ENCODE measurements around the gene TNFRSF1A. TPM values are rescaled to one million over a fixed set of nuclear protein-coding genes. Genes with fewer than 3 reads are reported as not detected.

Gene TNFRSF1A
- total and polyA plus RNA-seq, 9 of the 15 experiments (the other 6 are each of a cell fraction or from before 2014, with no cell fraction given), result 0.76 to 43.5 (median 30.0) TPM

- TF ChIP-seq, protein P1, sequence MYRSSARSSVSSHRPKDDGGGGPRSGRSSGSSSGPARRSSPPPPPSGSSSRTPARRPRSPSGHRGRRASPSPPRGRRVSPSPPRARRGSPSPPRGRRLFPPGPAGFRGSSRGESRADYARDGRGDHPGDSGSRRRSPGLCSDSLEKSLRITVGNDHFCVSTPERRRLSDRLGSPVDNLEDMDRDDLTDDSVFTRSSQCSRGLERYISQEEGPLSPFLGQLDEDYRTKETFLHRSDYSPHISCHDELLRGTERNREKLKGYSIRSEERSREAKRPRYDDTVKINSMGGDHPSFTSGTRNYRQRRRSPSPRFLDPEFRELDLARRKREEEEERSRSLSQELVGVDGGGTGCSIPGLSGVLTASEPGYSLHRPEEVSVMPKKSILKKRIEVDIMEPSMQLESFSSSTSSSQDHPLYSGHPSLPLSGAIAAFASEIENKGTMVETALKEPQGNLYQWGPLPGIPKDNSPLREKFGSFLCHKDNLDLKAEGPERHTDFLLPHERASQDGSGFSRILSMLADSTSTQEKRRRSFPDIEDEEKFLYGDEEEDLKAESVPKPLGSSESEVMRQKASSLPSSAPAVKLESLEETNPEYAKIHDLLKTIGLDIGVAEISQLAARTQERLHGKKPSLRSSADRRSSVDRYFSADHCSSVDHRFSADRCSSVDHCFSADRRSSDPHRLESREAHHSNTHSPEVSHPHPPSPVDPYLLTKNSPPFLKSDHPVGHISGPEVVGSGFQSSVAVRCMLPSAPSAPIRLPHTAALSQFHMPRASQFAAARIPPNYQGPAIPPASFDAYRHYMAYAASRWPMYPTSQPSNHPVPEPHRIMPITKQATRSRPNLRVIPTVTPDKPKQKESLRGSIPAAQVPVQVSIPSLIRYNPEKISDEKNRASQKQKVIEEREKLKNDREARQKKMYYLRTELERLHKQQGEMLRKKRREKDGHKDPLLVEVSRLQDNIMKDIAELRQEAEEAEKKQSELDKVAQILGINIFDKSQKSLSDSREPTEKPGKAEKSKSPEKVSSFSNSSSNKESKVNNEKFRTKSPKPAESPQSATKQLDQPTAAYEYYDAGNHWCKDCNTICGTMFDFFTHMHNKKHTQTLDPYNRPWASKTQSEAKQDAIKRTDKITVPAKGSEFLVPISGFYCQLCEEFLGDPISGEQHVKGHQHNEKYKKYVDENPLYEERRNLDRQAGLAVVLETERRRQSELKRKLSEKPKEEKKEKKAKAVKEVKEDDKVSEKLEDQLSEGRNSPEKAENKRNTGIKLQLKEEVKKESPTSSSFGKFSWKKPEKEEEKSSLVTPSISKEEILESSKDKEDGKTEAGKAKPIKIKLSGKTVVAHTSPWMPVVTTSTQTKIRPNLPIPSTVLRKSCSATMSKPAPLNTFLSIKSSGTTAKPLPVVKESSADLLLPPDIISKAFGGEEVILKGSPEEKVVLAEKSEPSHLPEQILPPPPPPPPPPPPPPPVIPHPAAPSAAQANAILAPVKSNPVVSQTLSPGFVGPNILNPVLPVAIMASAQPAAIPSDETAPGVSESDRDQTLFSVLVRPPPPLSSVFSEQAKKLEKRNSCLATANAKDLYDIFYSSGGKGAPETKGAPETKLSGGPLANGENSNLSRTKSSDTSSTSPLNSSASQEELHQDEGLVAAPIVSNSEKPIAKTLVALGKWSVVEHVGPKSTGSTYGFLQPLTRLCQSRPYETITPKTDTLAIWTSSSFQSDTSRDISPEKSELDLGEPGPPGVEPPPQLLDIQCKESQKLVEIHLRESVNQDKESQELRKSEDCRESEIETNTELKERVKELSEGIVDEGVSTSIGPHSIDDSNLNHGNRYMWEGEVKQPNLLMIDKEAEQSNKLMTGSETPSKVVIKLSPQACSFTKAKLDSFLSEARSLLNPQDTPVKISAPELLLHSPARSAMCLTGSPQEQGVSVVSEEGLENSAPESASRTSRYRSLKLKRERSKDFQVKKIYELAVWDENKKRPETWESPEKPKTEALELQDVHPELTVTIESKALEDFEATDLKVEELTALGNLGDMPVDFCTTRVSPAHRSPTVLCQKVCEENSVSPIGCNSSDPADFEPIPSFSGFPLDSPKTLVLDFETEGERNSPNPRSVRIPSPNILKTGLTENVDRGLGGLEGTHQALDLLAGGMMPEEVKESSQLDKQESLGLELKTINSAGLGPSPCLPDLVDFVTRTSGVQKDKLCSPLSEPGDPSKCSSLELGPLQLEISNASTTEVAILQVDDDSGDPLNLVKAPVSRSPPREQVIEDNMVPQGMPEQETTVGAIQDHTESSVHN (IDR thresholded peaks at IDR 0.05; ENCODE audit: borderline replicate concordance in 1 of 2, low read depth in 1 of 2), result peak in 1 of 2 experiments; percentile 61; a peak in 1 of 4 replicates
- TF ChIP-seq NEUROD1 (IDR thresholded peaks at IDR 0.05; ENCODE audit: borderline replicate concordance, low read depth, low read length, partially characterized antibody) (peak; percentile 48), NONO (IDR thresholded peaks at IDR 0.05; ENCODE audit: low read depth in 2 of 2, low read length in 1 of 2) (no peak; a peak in 1 of 4 replicates), JUNB (CRISPR knock-in tag; conservative IDR thresholded peaks at IDR 0.05) (0 out of 2 replicates have a peak, but pooled peaks have one; percentile 22), ARID1B (IDR thresholded peaks at IDR 0.05) (peak; percentile 68), FOXK1 (CRISPR knock-in tag; IDR thresholded peaks at IDR 0.05; ENCODE audit: borderline replicate concordance) (no peak), RHOXF2B (CRISPR knock-in tag; conservative IDR thresholded peaks at IDR 0.05) (no peak), NFE2L1 (tag; IDR thresholded peaks at IDR 0.05; ENCODE audit: borderline replicate concordance, low read depth) (peak; percentile 90), RFX5 (IDR thresholded peaks at IDR 0.05; ENCODE audit: low read depth, low read length) (no peak), ZNF444 (CRISPR knock-in tag; IDR thresholded peaks at IDR 0.05) (no peak), NR1H2 (CRISPR knock-in tag; IDR thresholded peaks at IDR 0.05) (no peak), NFRKB (IDR thresholded peaks at IDR 0.05; ENCODE audit: low read depth) (peak; percentile 76; the same call in 1 of the 2 replicates), FOXK2 (conservative IDR thresholded peaks at IDR 0.05 in 1 of 2, IDR thresholded peaks at IDR 0.05 in 1 of 2; ENCODE audit: low read depth in 2 of 2) (no peak)
- TF ChIP-seq, protein P2, sequence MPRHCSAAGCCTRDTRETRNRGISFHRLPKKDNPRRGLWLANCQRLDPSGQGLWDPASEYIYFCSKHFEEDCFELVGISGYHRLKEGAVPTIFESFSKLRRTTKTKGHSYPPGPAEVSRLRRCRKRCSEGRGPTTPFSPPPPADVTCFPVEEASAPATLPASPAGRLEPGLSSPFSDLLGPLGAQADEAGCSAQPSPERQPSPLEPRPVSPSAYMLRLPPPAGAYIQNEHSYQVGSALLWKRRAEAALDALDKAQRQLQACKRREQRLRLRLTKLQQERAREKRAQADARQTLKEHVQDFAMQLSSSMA (CRISPR knock-in tag; IDR thresholded peaks at IDR 0.05), result no peak
- TF ChIP-seq, protein P3, sequence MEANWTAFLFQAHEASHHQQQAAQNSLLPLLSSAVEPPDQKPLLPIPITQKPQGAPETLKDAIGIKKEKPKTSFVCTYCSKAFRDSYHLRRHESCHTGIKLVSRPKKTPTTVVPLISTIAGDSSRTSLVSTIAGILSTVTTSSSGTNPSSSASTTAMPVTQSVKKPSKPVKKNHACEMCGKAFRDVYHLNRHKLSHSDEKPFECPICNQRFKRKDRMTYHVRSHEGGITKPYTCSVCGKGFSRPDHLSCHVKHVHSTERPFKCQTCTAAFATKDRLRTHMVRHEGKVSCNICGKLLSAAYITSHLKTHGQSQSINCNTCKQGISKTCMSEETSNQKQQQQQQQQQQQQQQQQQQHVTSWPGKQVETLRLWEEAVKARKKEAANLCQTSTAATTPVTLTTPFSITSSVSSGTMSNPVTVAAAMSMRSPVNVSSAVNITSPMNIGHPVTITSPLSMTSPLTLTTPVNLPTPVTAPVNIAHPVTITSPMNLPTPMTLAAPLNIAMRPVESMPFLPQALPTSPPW (CRISPR knock-in tag; IDR thresholded peaks at IDR 0.05), result peak; percentile 81
These were observed 5.6 kb downstream of the TNFRSF1A start (continued) for GRCh38 chr12:6336079-6336888.

Data from K562 (cell line).